CD4-positive, alpha-beta T cell treated with Interferon alpha-2 for 1 hour (primary cell): Measurements from ENCODE around the gene GRK5.

ENCODE experiments used
- DNase-seq, 2 donors: peaks; one replicate each; pipeline ENCODE4 v3.0.0-alpha.2; 2020 to 2022

The GRK5 gene

GRCh38 chr10:119278126-119278709 is 70.8 kb downstream of the GRK5 start:
- DNase-seq, result no peak

GRCh38 chr10:119279441-119279840 is 72.1 kb downstream of the GRK5 start:
- no peak for DNase-seq

- DNase-seq, result no peak
Measured at GRCh38 chr10:119281581-119282071, 74.3 kb downstream of the GRK5 start.

GRCh38 chr10:119282446-119282845 is 75.1 kb downstream of the GRK5 start:
- no peak for DNase-seq

- DNase-seq, result no peak
Measured at GRCh38 chr10:119283387-119283786, 76.0 kb downstream of the GRK5 start.

- DNase-seq, result peak; percentile 58 to 68
Measured at GRCh38 chr10:119283818-119284217, 76.4 kb downstream of the GRK5 start.

- DNase-seq, result no peak
Measured at GRCh38 chr10:119284679-119285096, 77.3 kb downstream of the GRK5 start.

GRCh38 chr10:119285495-119286267 is 78.3 kb downstream of the GRK5 start:
- peak in 1 of 2 donors; percentile 25 for DNase-seq

GRCh38 chr10:119286516-119286915 is 79.1 kb downstream of the GRK5 start:
- DNase-seq, result no peak

- no peak for DNase-seq
Measured at GRCh38 chr10:119286983-119287633, 79.7 kb downstream of the GRK5 start.

- no peak for DNase-seq
Measured at GRCh38 chr10:119288574-119289001, 81.2 kb downstream of the GRK5 start.

- no peak for DNase-seq
Measured at GRCh38 chr10:119289227-119289920, 82.0 kb downstream of the GRK5 start.

- DNase-seq, result no peak
Measured at GRCh38 chr10:119290301-119291048, 83.1 kb downstream of the GRK5 start.

- DNase-seq, result no peak
Measured at GRCh38 chr10:119291223-119291900, 84.0 kb downstream of the GRK5 start.

- no peak for DNase-seq
Measured at GRCh38 chr10:119292968-119293760, 85.8 kb downstream of the GRK5 start.

GRCh38 chr10:119296703-119297102 is 89.3 kb downstream of the GRK5 start:
- DNase-seq, result no peak

GRCh38 chr10:119297207-119297968 is 90.0 kb downstream of the GRK5 start:
- DNase-seq, result no peak

- DNase-seq, result no peak
Measured at GRCh38 chr10:119298810-119299209, 91.4 kb downstream of the GRK5 start.

- no peak for DNase-seq
Measured at GRCh38 chr10:119299531-119299930, 92.2 kb downstream of the GRK5 start.

GRCh38 chr10:119301397-119301796 is 94.0 kb downstream of the GRK5 start:
- peak; percentile 72 to 83 for DNase-seq
